ENCODE measurements around the gene SLC25A46. TPM values are rescaled to one million over a fixed set of nuclear protein-coding genes. Genes with fewer than 3 reads are reported as not detected.

SLC25A46 gene
- total and polyA plus RNA-seq, 2 of the 8 experiments (the other 6 are each of a cell fraction or from before 2014, with no cell fraction given) = 10.6 to 21.7 TPM

DNA sequence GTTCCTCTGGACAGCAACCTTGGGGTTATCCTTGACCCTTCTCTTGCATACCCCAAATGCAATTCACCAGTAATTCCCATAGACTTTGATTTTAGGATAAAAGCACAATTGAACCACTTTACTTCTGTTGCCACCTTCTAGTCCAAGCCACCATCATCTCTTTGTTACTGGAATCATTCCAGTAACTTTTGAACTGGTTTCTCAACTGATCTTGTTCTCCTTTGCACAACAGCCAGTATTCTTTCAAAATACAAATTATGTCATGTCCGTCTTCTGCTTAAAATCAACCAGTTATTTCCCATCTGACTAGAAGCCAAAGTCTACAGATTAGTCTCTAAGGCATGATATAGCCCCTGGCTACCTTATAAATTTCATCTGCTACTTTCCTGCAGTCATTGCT is 21.4 kb downstream of the SLC25A46 start:
- Histone ChIP-seq H3K4ac (replicated peaks; ENCODE audit: insufficient read length, low read depth, low read length) (no peak overlapping the region), H3K36me3 (ENCODE audit: control insufficient read depth in 2 of 4, insufficient read depth in 4 of 4, low read length in 3 of 4) (peaks cover 0 to 21% (median 3%) of the 10 kb centered on the region in 4 experiments; a peak in 5 of 8 replicates), H3K4me3 (ENCODE audit: extremely low read depth in 1 of 4, insufficient read depth in 2 of 4, low read depth in 3 of 4, low read length in 4 of 4) (no peak overlapping the region), H3K79me1 (ENCODE audit: low read depth, low read length) (no peaks in the 10 kb centered on the region), H2AK5ac (ENCODE audit: low read depth, low read length) (no peak overlapping the region), H3K4me2 (ENCODE audit: insufficient read depth in 1 of 2, low read depth in 2 of 2, low read length in 2 of 2) (no peak overlapping the region), H2BK15ac (ENCODE audit: low read length) (no peak overlapping the region), H2AFZ (ENCODE audit: low read length) (no peak overlapping the region), H3K23me2 (ENCODE audit: low read depth, low read length) (no peaks in the 10 kb centered on the region; the same call in 1 of the 2 replicates), H3K56ac (replicated peaks; ENCODE audit: insufficient read length, low read depth, low read length) (no peak overlapping the region), H3K14ac (ENCODE audit: insufficient read length) (no peak overlapping the region), H3K27me3 (replicated peaks in 1 of 4; ENCODE audit: control insufficient read depth in 3 of 4, extremely low read depth in 1 of 4, insufficient read depth in 3 of 4, low read length in 3 of 4) (no peaks in the 10 kb centered on the region), H4K5ac (ENCODE audit: insufficient read length, low read depth, low read length) (no peak overlapping the region), H3K9ac (replicated peaks in 1 of 4; ENCODE audit: extremely low read depth in 1 of 4, low read depth in 3 of 4, low read length in 3 of 4) (no peak overlapping the region), H2BK20ac (ENCODE audit: low read length) (no peak overlapping the region), H4K91ac (replicated peaks; ENCODE audit: insufficient read length, low read length) (no peak overlapping the region), H3K18ac (ENCODE audit: extremely low read depth, low read length) (no peak overlapping the region), H2BK120ac (replicated peaks; ENCODE audit: low read depth, low read length) (no peak overlapping the region), H3K9me3 (ENCODE audit: insufficient read depth in 2 of 2, low read depth in 1 of 2, low read length in 1 of 2) (no peaks in the 10 kb centered on the region), H4K8ac (ENCODE audit: extremely low read depth, insufficient read depth, low read length) (no peak overlapping the region), H3K79me2 (ENCODE audit: control insufficient read depth in 1 of 2, insufficient read depth in 2 of 2, low read length in 2 of 2) (no peaks in the 10 kb centered on the region), H2BK5ac (ENCODE audit: low read depth, low read length) (no peak overlapping the region), H3K23ac (ENCODE audit: insufficient read length) (no peak overlapping the region), H2BK12ac (ENCODE audit: low read depth, low read length) (no peak overlapping the region), H4K20me1 (replicated peaks in 1 of 2; ENCODE audit: control insufficient read depth in 1 of 2, insufficient read depth in 2 of 2, low read length in 2 of 2) (no peaks in the 10 kb centered on the region), H3K27ac (ENCODE audit: low read depth, low read length) (no peak overlapping the region), H3K4me1 (replicated peaks in 1 of 4; ENCODE audit: control insufficient read depth in 3 of 4, insufficient read depth in 4 of 4, low read length in 3 of 4) (no peaks in the 10 kb centered on the region)
- no peak for TF ChIP-seq JUND (IDR thresholded peaks at IDR 0.05; ENCODE audit: low read length)
- TF ChIP-seq JUN (IDR thresholded peaks at IDR 0.05; ENCODE audit: low read depth, low read length) = no peak
- no peak for TF ChIP-seq EZH2 (IDR thresholded peaks at IDR 0.05; ENCODE audit: low read depth, low read length, severe bottlenecking)
- no peak for TF ChIP-seq POU5F1 (IDR thresholded peaks at IDR 0.05; ENCODE audit: low read depth, low read length)
- no peak for TF ChIP-seq POLR2AphosphoS5 (IDR thresholded peaks at IDR 0.05; ENCODE audit: low read depth, low read length)
- TF ChIP-seq BACH1 (IDR thresholded peaks at IDR 0.05; ENCODE audit: low read length) = no peak
- ChIA-PET POLR2A (ENCODE audit: partially characterized antibody) (no interaction called here), CTCF (ENCODE audit: partially characterized antibody) (interaction anchor here (1.3 kb wide), 1 partner anchor 106 kb away, joined by 3 read pairs; no protein-coding TSS in a partner anchor)
- FAIRE-seq = no peak
- 82% methylated on average over 1 of the region's 1 CpG; no CpG with 5 or more reads in 1 of the 2 experiments for WGBS, 2 experiments (ENCODE audit: extremely low coverage in 1 of 2, insufficient coverage in 1 of 2, insufficient read length in 1 of 2, insufficient replicate concordance in 2 of 2, low coverage in 1 of 2, low lambda C conversion rate in 2 of 2, missing lambda C conversion rate in 1 of 2)
- no peak for DNase-seq (ENCODE audit: low read depth in 1 of 2, low spot score in 2 of 2)
